Stomach (tissue), 9 donors: ENCODE data around the gene FGD3. TPM values are rescaled to one million over a fixed set of nuclear protein-coding genes. Genes with fewer than 3 reads are reported as not detected.
"Not testable (repeated sequence)": the region's sequence is repeated elsewhere in the genome, so short reads cannot be mapped to it uniquely, and the experiment has no call there.

Experiments
- DNase-seq, 2 donors: peaks; one replicate each; pipeline versions ENCODE4 v3.0.0 to v3.0.0-alpha.2; 2013 to 2019
- H3K27ac ChIP-seq, 5 donors: fragments of 200-600 bp in 4 of 5; sonication (generic) in 4 of 5; one replicate each; pipeline ENCODE4 v1.5.1; 2013 to 2019; ENCODE audit warnings: mild to moderate bottlenecking in 1 of 5, moderate library complexity in 1 of 5
- H3K27me3 ChIP-seq, 3 donors: fragments of 200-600 bp; sonication (generic); one replicate each; pipeline ENCODE4 v1.5.1; 2017 to 2019; ENCODE audit warnings: mixed run types in 1 of 3
- H3K36me3 ChIP-seq, 4 donors: fragments of 200-600 bp; sonication (generic); 1 replicate in 3 of 4; 2 replicates in 1 of 4; pipeline ENCODE4 v1.5.1; 2016 to 2019
- H3K4me1 ChIP-seq, 4 donors: fragments of 200-600 bp; sonication (generic); one replicate each; pipeline ENCODE4 v1.5.1; 2016 to 2019
- H3K4me3 ChIP-seq, 4 donors: fragments of 200-600 bp; sonication (generic) in 3 of 4; one replicate each; pipeline ENCODE4 v1.5.1; 2016 to 2019; ENCODE audit warnings: mild to moderate bottlenecking in 1 of 4
- H3K9me3 ChIP-seq, 4 donors: fragments of 200-600 bp; sonication (generic); one replicate each; pipeline ENCODE4 v1.5.1; 2016 to 2019
- EP300 ChIP-seq: sonication (generic); formaldehyde crosslinking; IDR thresholded peaks from one replicate; pipeline ENCODE4 v1.6.1; 2017; ENCODE audit warnings: antibody characterized with exemption
- POLR2A ChIP-seq, 4 donors: fragments of 450-650 bp; IDR thresholded peaks; one replicate each; pipeline ENCODE4 v1.6.1; 2016; ENCODE audit warnings: antibody characterized with exemption in 4 of 4, control low read depth in 2 of 4, mild to moderate bottlenecking in 1 of 4, moderate library complexity in 1 of 4
- POLR2AphosphoS5 ChIP-seq, 3 donors: sonication (generic); formaldehyde crosslinking; IDR thresholded peaks; one replicate each; pipeline ENCODE4 v1.6.1; 2016; ENCODE audit warnings: antibody characterized with exemption in 3 of 3
- WGBS, 5 donors: extraction: QIAGEN DNeasy Blood & Tissue Kit in 3 of 5; methylation state at CpG; one replicate each; pipeline versions ENCODE4 v1.1.5 to v1.1.7; 2013 to 2018; 5-methylcytosine and 5-hydroxymethylcytosine counted together
- intact Hi-C: fragments of 100-400 bp; cut with DNase I; formaldehyde crosslinking; loops from one replicate; pipeline ENCODE4 v1.15.1; 2023; ENCODE audit warnings: low total_unique reads
- polyA plus RNA-seq, 3 donors: library from polyadenylated mRNA; stranded (reverse); fragments of 200-250 nt; gene quantifications; one replicate each; pipeline ENCODE4 v1.2.3, GENCODE V29; 2013
- total RNA-seq, 5 donors: library from RNA; depleted of rRNA; stranded (reverse); fragments of >200 nt; gene quantifications; one replicate each; pipeline versions ENCODE4 v1.1.0 to v1.2.3, GENCODE V29; 2014 to 2016
- TF ChIP-seq, protein P1 (sequence below), 7 experiments: fragments of 450-650 bp in 4 of 7; fragments of 200-600 bp in 3 of 7; sonication (generic) in 3 of 7; IDR thresholded peaks; one replicate each; pipeline ENCODE4 v1.5.1; 2016 to 2019; ENCODE audit warnings: antibody characterized with exemption in 7 of 7, control low read depth in 2 of 7, mild to moderate bottlenecking in 1 of 7
- donor health status: healthy with polysubstance abuse.
- donor health status: Bipolar disorder and iron deficiency.
- donor health status: healthy.

Gene FGD3
- total and polyA plus RNA-seq, 8 donors, result 1.7 to 8.8 (median 2.4) TPM

- Histone ChIP-seq H3K4me1 (no peaks in the 10 kb centered on the region), H3K4me3 (no peak overlapping the region), H3K36me3 (peaks cover 0 to 54% (median 13%) of the 10 kb centered on the region in 4 donors), H3K9me3 (no peaks in the 10 kb centered on the region), H3K27ac (no peak overlapping the region), H3K27me3 (no peaks in the 10 kb centered on the region)
- intact Hi-C loops, result no loop called here
- no peak for TF ChIP-seq EP300
- no peak for TF ChIP-seq POLR2AphosphoS5 (IDR thresholded peaks at IDR 0.05)
- WGBS, 5 donors, result 94 to 97% (median 96%) methylated on average over 14 of the region's 14 CpGs
- no peak for DNase-seq
Measured at GRCh38 chr9:93012963-93013855, 65.9 kb downstream of the FGD3 start.

DNA sequence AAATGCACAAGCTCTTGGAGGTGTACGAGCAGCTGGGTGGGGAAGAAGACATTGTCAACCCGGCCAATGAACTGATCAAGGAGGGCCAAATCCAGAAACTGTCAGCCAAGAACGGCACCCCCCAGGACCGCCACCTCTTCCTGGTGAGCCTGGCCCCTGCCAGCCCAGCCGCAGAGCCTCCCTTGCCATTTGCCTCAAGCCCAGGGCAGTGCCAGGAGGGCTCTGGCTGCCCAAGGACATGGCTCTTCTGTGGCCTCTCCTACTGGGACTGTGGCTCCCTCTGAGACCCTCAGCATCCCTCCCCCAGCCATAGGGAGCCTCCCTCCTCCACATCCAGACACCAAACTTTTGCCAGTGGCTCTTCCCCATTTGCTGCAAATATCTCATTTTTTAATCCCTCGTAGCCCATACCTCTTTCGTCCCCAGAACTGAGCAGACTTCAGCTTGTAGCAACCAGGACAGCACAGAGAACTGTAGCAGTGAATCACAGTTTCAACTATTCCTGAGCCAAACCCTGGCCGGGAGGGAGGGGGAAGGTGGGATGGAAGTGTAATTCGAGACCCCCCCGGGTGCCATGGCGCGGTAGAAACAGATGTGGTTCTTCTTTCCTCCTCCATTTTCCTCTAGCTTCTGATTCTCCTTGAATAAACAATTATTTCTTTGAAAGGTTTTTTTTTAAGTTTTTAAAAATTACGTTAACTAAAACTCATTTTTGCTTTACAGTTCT, 66.7 kb downstream of the FGD3 start:
- H3K9me3 ChIP-seq, result no peaks in the 10 kb centered on the region
- H3K4me1 ChIP-seq, result no peaks in the 10 kb centered on the region
- WGBS, 5 donors, result 76 to 82% (median 78%) methylated on average over 12 to 13 of the region's 13 CpGs
- TF ChIP-seq, protein P1, sequence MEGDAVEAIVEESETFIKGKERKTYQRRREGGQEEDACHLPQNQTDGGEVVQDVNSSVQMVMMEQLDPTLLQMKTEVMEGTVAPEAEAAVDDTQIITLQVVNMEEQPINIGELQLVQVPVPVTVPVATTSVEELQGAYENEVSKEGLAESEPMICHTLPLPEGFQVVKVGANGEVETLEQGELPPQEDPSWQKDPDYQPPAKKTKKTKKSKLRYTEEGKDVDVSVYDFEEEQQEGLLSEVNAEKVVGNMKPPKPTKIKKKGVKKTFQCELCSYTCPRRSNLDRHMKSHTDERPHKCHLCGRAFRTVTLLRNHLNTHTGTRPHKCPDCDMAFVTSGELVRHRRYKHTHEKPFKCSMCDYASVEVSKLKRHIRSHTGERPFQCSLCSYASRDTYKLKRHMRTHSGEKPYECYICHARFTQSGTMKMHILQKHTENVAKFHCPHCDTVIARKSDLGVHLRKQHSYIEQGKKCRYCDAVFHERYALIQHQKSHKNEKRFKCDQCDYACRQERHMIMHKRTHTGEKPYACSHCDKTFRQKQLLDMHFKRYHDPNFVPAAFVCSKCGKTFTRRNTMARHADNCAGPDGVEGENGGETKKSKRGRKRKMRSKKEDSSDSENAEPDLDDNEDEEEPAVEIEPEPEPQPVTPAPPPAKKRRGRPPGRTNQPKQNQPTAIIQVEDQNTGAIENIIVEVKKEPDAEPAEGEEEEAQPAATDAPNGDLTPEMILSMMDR (IDR thresholded peaks at IDR 0.05), result no peak
- TF ChIP-seq POLR2AphosphoS5 (IDR thresholded peaks at IDR 0.05), result no peak
- no peak for TF ChIP-seq EP300
- no peak for TF ChIP-seq POLR2A (IDR thresholded peaks at IDR 0.05)
- H3K36me3 ChIP-seq, result peaks cover 0 to 58% (median 14%) of the 10 kb centered on the region in 4 donors
- intact Hi-C loops, result no loop called here
- H3K27me3 ChIP-seq, result no peaks in the 10 kb centered on the region
- no peak overlapping the region for H3K27ac ChIP-seq
- no peak overlapping the region for H3K4me3 ChIP-seq
- no peak for DNase-seq

GRCh38 chr9:93015190-93015589, 67.9 kb downstream of the FGD3 start:
- H3K4me3 ChIP-seq, intact Hi-C loops, H3K27ac ChIP-seq, DNase-seq, H3K27me3 ChIP-seq, H3K4me1 ChIP-seq, H3K9me3 ChIP-seq: not testable (repeated sequence)
- H3K36me3 ChIP-seq, result peaks cover 0 to 58% (median 21%) of the 10 kb centered on the region in 4 donors
- WGBS, 5 donors, result 82 to 88% (median 87%) methylated on average over 10 of the region's 10 CpGs

- H3K27me3 ChIP-seq, result no peaks in the 10 kb centered on the region
- H3K27ac ChIP-seq, result no peak overlapping the region
- no peaks in the 10 kb centered on the region for H3K4me1 ChIP-seq
- H3K4me3 ChIP-seq, result no peak overlapping the region
- WGBS, 5 donors, result 90 to 97% (median 93%) methylated on average over 7 to 9 of the region's 9 CpGs
- DNase-seq, result peak in 1 of 2 donors; percentile 20
- intact Hi-C loops, result no loop called here
- TF ChIP-seq EP300, result no peak
- TF ChIP-seq POLR2A (IDR thresholded peaks at IDR 0.05), result no peak
- TF ChIP-seq POLR2AphosphoS5 (IDR thresholded peaks at IDR 0.05), result no peak
- TF ChIP-seq, protein P1 (IDR thresholded peaks at IDR 0.05), result no peak
- no peaks in the 10 kb centered on the region for H3K9me3 ChIP-seq
- H3K36me3 ChIP-seq, result peaks cover 0 to 70% (median 27%) of the 10 kb centered on the region in 4 donors
Measured at GRCh38 chr9:93017621-93018020, 70.3 kb downstream of the FGD3 start.

DNA sequence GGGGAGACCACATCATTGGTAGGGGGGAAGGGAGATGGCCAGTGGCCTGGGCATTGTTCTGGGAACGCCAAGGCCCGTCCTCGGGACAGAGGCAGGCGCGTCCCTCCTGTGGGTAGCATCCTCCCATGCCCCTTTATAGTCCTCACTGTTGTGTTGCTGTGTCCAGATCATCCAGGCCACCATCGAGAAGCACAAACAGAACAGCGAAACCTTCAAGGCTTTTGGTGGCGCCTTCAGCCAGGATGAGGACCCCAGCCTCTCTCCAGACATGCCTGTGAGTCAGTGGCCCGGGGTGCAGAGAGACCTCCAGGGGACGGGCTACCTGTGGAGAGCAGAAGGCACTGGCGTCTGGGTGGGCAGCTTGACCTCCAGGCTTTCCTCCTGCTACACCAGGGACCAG, 72.8 kb downstream of the FGD3 start:
- Histone ChIP-seq H3K4me1 (no peaks in the 10 kb centered on the region), H3K4me3 (no peak overlapping the region), H3K27me3 (no peaks in the 10 kb centered on the region), H3K36me3 (peaks cover 0 to 63% (median 22%) of the 10 kb centered on the region in 4 donors), H3K27ac (no peak overlapping the region), H3K9me3 (no peaks in the 10 kb centered on the region)
- no peak for TF ChIP-seq POLR2AphosphoS5 (IDR thresholded peaks at IDR 0.05)
- TF ChIP-seq POLR2A (IDR thresholded peaks at IDR 0.05), result no peak
- TF ChIP-seq, protein P1 (IDR thresholded peaks at IDR 0.05), result no peak
- TF ChIP-seq EP300, result no peak
- DNase-seq, result no peak
- intact Hi-C loops, result loop anchor here (10.0 kb wide), 1 partner anchor 285 kb away; no protein-coding TSS in a partner anchor
- WGBS, 5 donors, result 90 to 94% (median 93%) methylated on average over 11 of the region's 11 CpGs
